ENCODE results near the gene EEF1G.

The EEF1G gene

DNA sequence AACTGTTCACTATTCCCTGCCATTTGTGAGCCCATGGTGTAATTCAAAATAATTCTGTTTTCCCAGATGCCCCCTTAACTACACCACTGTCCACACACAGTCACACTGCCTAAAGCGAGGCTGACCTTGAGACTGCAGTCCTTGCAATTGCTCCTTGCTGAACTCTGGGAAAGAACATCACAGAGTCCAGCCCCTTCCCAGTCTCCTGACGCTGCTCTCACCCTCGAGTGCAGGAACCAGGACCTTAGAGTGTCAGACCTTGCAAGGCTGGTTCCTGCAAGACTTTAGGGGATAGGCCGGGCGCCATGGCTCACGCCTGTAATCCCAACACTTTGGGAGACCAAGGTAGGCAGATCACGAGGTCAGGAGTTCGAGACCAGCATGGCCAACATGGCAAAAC lies 60.7 kb downstream of the EEF1G start:
- Mint-ChIP-seq H3K4me1 (no peaks in the 10 kb centered on the region), H3K9me3 (no peaks in the 10 kb centered on the region), H3K27ac (no peak overlapping the region), H3K36me3 (peaks cover 12% of the 10 kb centered on the region), H3K27me3 (peaks cover 29% of the 10 kb centered on the region), H3K4me3 (no peak overlapping the region)
- DNase-seq = no peak
- CTCF ChIA-PET = interaction anchor here (1.3 kb wide), 1 partner anchor 30 kb away, joined by 4 read pairs; no protein-coding TSS in a partner anchor
